Activated T-helper 1 cell treated with Interleukin-2 at 50 U/mL for 16 hours (primary cell): ENCODE measurements around the gene MYH10.

Experiments used
- DNase-seq: peaks from one replicate; pipeline ENCODE4 v3.0.0-alpha.2; 2020; ENCODE audit warnings: low read depth

The MYH10 gene

DNA sequence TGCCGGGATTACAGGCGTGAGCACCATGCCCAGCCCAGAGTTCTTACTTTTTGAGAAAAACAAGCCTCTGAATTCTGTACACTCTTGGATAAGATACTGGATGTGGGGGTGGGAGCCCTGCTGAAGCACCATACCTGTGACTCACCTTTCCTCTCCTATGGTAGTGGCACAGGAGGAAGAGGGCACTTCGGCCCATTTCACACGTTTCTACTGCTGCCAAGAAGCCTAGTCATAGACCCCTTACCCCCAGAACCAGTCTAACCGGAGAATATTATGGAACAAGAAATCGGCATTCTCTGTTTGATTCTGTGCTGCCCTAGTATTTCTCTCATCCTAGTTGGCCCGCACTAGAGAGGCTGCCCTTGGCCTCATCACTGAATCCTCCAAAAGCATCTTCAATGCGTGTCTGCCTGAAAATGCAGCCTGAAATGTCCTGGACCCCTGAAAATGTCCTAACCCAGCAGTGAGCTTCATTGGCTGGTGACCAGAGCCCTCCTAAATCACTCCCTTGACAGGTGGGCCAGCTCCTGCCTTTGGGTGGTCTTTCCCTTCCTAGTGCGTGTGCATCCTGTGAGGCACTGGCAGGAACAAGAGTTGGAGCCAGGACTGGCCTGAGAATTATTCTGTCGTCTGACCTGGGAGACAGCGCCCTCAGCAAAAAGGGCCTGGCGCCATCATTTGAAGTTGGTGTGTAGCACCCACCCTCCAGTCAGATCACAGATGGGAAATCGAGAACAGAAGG is 156.9 kb downstream of the MYH10 start:
- DNase-seq = no peak

DNA sequence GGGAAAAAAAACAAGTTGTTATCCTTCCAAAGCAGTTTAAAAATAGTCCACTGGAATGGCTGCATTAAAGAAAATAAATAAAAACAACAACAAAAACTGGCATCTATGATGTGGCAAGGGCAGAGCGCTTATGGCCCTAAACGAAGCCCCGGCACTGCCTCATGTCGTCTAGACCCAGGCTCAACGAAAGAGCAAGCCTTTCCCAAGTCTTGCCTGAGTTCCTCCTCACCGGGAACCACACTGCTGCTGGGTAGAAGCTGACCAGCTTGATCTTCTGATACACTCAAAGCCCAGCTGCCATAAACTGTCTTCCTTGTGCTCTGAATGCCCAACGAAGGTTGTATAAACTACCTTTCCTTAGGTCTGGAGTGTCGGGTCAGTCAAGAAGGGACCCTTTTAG is 157.9 kb downstream of the MYH10 start:
- DNase-seq = no peak

DNA sequence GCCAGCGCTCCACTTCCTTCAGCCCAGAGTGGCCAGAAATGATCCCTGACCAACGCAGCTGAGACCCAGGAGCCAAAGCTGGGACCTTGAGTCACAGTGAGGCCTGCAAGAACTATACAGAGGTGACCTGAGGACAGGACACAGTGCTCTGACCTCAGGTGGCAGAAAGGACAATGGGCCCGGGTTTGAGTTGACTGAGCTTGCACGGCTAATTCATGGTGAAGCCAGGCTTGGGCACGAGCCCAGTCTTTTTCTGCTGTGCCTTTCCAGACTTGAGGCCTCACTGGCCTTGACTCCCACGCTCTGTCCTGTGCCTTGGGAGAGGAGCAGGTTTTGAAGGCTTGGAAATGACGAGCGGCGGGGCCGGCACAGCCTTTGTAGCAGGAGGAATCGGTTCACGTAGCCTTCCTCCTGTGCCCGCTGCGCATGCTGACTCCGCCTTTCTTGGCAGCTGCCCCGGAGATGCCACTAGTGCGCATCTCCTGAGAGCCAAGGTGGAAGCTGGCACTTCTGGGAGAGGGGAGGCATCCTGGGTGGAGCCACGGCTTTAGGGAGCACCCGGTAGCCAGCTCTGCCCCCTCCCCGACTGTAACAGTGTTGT is 160.0 kb downstream of the MYH10 start:
- no peak for DNase-seq

- DNase-seq = no peak
These were observed 160.6 kb downstream of the MYH10 start for GRCh38 chr17:8469964-8470363.

- no peak for DNase-seq
These were observed 161.5 kb downstream of the MYH10 start for GRCh38 chr17:8468980-8469379.

DNA sequence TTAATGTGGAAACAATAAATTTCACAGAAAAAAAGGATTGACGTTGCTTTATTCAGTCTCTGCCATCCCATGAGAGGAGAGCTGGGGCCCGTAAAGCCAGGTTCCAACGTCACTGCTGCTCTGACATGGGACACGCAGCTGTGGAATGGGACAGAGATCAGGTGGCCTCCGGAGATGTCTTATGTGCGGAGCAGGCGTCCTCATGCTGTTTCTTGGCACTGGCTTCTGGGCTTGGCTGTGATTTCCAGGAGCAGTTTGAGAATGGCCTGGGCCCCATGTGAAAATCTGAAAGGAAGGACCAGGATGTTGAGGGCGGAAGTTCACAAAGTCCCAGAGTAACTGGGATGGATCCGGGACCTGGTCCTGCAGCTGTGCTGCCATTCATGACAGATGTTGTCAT is 162.4 kb downstream of the MYH10 start:
- no peak for DNase-seq

DNA sequence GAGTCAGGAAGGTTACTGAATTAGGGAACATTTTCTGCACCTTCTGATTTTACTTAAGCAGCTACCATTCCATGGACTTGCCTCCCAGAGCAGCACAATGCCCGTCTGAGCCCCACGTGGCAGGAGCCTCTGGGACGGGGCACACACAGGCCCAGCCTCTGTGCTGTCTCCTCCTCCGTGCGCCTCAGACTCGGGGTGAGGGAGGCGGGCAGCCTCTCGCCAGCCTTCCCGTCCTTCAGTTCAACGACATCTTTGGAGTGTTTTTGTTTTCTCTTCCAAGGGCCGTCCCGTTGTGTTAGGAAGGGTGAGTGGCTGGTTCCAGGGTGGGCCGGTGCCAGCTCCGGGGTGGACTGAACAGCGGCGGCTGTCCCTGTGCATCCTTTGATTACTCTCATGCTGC is 163.0 kb downstream of the MYH10 start:
- DNase-seq = no peak

- DNase-seq = no peak
These were observed 163.7 kb downstream of the MYH10 start for GRCh38 chr17:8466873-8467272.

- no peak for DNase-seq
These were observed 164.1 kb downstream of the MYH10 start for GRCh38 chr17:8466456-8466855.

- DNase-seq = no peak
These were observed 164.8 kb downstream of the MYH10 start for GRCh38 chr17:8465759-8466158.

DNA sequence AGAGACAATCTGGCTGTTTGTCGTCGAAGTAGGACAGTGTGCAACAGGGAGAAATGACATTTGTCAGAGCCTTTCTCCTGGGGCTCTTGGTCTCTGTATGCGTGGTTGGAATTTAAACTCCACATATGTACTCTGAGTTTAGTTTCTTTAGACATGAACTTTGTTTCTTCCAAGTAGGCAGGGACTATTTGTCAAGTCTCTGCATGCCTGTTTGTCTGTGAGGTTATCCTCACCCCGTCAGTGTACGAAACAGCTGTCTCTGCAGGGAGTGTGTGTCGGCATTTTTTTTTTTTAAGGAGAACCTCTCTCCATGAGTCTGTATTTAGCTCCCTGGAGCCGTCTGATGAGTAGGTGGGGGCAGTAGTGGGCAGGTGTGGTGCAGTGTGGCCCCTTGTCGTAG is 165.2 kb downstream of the MYH10 start:
- no peak for DNase-seq

DNA sequence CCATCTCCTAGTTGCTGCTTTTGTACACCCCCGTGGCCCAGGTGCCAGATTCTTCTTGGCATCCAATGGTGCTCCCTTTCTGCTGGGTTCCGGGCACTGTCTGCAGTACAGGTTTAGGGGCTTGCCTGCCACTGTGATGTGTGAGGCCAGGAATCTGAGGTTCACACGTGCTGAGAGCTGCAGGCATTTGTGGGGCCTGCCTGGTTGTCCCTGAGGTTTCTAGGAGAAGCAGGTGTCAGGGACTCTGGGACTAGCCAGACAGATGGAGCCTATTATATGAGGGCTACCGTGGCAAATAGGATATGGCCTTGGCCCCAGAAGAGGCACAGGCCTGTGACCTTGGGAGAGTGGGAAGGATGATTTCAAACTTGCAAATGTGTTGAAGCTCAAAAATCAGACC is 165.6 kb downstream of the MYH10 start:
- DNase-seq = no peak

DNA sequence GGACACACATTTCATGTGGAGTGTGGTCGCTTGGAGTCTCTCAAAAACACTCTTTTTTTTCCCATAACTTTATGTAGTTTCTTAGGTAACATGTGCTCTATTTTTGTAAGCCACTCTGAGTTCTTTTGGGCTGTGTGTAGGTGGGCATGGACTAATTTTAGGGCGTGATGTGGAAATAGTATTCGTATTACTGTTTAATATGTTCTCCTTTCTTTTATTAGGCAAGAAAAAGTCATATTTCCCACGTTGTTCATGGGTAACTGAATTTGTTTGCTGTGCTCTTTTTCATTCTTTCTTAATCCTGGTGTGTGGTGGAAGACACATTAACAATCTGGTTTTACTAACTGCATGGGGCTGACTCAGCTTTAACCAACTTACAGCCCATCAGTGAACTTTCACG is 167.4 kb downstream of the MYH10 start:
- no peak for DNase-seq

- no peak for DNase-seq
These were observed 168.0 kb downstream of the MYH10 start for GRCh38 chr17:8462564-8462963.

- no peak for DNase-seq
These were observed 170.7 kb downstream of the MYH10 start for GRCh38 chr17:8459831-8460230.

GRCh38 chr17:8459107-8459506 is 171.4 kb downstream of the MYH10 start:
- no peak for DNase-seq

DNA sequence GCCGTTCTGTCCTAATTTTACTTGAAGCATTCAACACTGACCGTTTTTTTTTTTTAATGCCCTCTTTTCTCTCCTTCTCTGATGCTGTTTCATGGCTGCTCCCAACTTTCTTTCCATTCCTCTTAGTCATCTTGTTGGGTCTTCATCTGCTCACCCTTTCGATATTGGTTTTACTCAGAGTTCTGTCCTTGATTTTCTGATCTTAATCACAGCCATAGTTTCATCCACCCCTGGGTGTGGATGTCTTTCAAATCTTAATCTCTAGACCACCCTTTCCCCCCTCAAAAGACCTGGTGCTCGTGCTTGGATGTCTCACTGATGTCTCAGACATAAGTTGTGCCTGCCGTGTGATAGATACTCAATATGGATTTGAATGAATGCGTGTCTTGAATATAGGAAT is 172.4 kb downstream of the MYH10 start:
- no peak for DNase-seq

GRCh38 chr17:8455665-8456209 is 174.8 kb downstream of the MYH10 start:
- DNase-seq = no peak

GRCh38 chr17:8453326-8453725 is 177.2 kb downstream of the MYH10 start:
- DNase-seq = no peak

GRCh38 chr17:8451933-8452614 is 178.5 kb downstream of the MYH10 start:
- DNase-seq = no peak

- DNase-seq = no peak
These were observed 182.2 kb downstream of the MYH10 start for GRCh38 chr17:8448310-8448709.

GRCh38 chr17:8447799-8448198 is 182.7 kb downstream of the MYH10 start:
- DNase-seq = no peak

DNA sequence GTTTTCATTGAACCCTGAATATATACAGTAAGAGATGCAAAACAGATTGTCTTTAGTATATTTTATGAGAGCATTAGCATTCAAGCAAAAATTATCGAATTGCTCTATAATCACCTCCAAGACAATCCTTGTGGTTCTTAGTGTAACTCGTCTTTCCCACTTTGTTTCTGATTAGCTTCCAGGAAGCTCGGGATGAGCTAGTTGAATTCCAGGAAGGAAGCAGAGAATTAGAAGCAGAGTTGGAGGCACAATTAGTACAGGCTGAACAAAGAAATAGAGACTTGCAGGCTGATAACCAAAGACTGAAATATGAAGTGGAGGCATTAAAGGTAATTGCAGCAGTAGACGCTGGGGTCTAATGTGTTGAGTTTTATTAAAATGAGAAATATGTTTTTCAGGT is 185.0 kb downstream of the MYH10 start:
- DNase-seq = no peak
